ENCODE measurements around the gene EXOC1. TPM values are rescaled to one million over a fixed set of nuclear protein-coding genes. Genes with fewer than 3 reads are reported as not detected.

EXOC1 gene
- total RNA-seq, 1 donor from 2014 or later, result 33.3 TPM

- H4K20me1 ChIP-seq (ENCODE audit: insufficient read depth, low read length), result no peaks in the 10 kb centered on the region
- H3K4me1 ChIP-seq (ENCODE audit: insufficient read depth, low read length), result no peaks in the 10 kb centered on the region
- no peak for DNase-seq (ENCODE audit: low read depth)
- no peaks in the 10 kb centered on the region for H3K36me3 ChIP-seq (ENCODE audit: insufficient read depth, low read length)
- TF ChIP-seq EZH2 (IDR thresholded peaks at IDR 0.05; ENCODE audit: insufficient read depth, low read length), result no peak
- Mint-ChIP-seq H3K27me3 (ENCODE audit: low read depth, unreplicated experiment) (peaks cover 5% of the 10 kb centered on the region), H3K4me1 (ENCODE audit: low read depth, unreplicated experiment) (peaks cover 6% of the 10 kb centered on the region), H3K9me3 (ENCODE audit: unreplicated experiment) (peaks cover 2% of the 10 kb centered on the region), H3K4me3 (ENCODE audit: unreplicated experiment) (no peak overlapping the region), H3K36me3 (ENCODE audit: low read depth, unreplicated experiment) (no peaks in the 10 kb centered on the region), H3K27ac (ENCODE audit: unreplicated experiment) (no peak overlapping the region)
- H2AFZ ChIP-seq (ENCODE audit: low read depth, low read length), result no peak overlapping the region
- no peak overlapping the region for H3K9ac ChIP-seq (ENCODE audit: low read length)
- H3K79me2 ChIP-seq (ENCODE audit: insufficient read depth, low read length), result no peaks in the 10 kb centered on the region
- peak overlapping the region; percentile 79 for H3K4me2 ChIP-seq (ENCODE audit: low read length)
- no peaks in the 10 kb centered on the region for H3K27me3 ChIP-seq (ENCODE audit: insufficient read depth, low read length)
- FAIRE-seq, result no peak
- H3K9me3 ChIP-seq (ENCODE audit: insufficient read depth, low read depth, low read length), result no peaks in the 10 kb centered on the region
- H3K4me3 ChIP-seq (ENCODE audit: insufficient read depth, low read depth, low read length), result no peak overlapping the region
- no peak overlapping the region for H3K27ac ChIP-seq (ENCODE audit: low read depth, low read length)
Observed at GRCh38 chr4:55820279-55820678, 33.2 kb upstream of the EXOC1 start.

- H3K79me2 ChIP-seq (ENCODE audit: insufficient read depth, low read length), result no peaks in the 10 kb centered on the region
- no peaks in the 10 kb centered on the region for H3K36me3 ChIP-seq (ENCODE audit: insufficient read depth, low read length)
- FAIRE-seq, result no peak
- Mint-ChIP-seq H3K9me3 (ENCODE audit: unreplicated experiment) (peaks cover 2% of the 10 kb centered on the region), H3K27ac (ENCODE audit: unreplicated experiment) (no peak overlapping the region), H3K27me3 (ENCODE audit: low read depth, unreplicated experiment) (peaks cover 5% of the 10 kb centered on the region), H3K4me1 (ENCODE audit: low read depth, unreplicated experiment) (peaks cover 6% of the 10 kb centered on the region), H3K4me3 (ENCODE audit: unreplicated experiment) (no peak overlapping the region), H3K36me3 (ENCODE audit: low read depth, unreplicated experiment) (no peaks in the 10 kb centered on the region)
- H3K9ac ChIP-seq (ENCODE audit: low read length), result no peak overlapping the region
- no peaks in the 10 kb centered on the region for H3K4me1 ChIP-seq (ENCODE audit: insufficient read depth, low read length)
- no peak overlapping the region for H3K4me2 ChIP-seq (ENCODE audit: low read length)
- no peak for DNase-seq (ENCODE audit: low read depth)
- H3K4me3 ChIP-seq (ENCODE audit: insufficient read depth, low read depth, low read length), result no peak overlapping the region
- H4K20me1 ChIP-seq (ENCODE audit: insufficient read depth, low read length), result no peaks in the 10 kb centered on the region
- H3K9me3 ChIP-seq (ENCODE audit: insufficient read depth, low read depth, low read length), result no peaks in the 10 kb centered on the region
- no peak overlapping the region for H3K27ac ChIP-seq (ENCODE audit: low read depth, low read length)
- H2AFZ ChIP-seq (ENCODE audit: low read depth, low read length), result no peak overlapping the region
- TF ChIP-seq EZH2 (IDR thresholded peaks at IDR 0.05; ENCODE audit: insufficient read depth, low read length), result no peak
- TF ChIP-seq, protein P1, sequence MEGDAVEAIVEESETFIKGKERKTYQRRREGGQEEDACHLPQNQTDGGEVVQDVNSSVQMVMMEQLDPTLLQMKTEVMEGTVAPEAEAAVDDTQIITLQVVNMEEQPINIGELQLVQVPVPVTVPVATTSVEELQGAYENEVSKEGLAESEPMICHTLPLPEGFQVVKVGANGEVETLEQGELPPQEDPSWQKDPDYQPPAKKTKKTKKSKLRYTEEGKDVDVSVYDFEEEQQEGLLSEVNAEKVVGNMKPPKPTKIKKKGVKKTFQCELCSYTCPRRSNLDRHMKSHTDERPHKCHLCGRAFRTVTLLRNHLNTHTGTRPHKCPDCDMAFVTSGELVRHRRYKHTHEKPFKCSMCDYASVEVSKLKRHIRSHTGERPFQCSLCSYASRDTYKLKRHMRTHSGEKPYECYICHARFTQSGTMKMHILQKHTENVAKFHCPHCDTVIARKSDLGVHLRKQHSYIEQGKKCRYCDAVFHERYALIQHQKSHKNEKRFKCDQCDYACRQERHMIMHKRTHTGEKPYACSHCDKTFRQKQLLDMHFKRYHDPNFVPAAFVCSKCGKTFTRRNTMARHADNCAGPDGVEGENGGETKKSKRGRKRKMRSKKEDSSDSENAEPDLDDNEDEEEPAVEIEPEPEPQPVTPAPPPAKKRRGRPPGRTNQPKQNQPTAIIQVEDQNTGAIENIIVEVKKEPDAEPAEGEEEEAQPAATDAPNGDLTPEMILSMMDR (IDR thresholded peaks at IDR 0.05; ENCODE audit: insufficient read depth, low read depth, low read length), result no peak
- H3K27me3 ChIP-seq (ENCODE audit: insufficient read depth, low read length), result no peaks in the 10 kb centered on the region
Observed at GRCh38 chr4:55822329-55822728, 31.1 kb upstream of the EXOC1 start.

GRCh38 chr4:55824865-55825264 is 28.6 kb upstream of the EXOC1 start:
- no peak for TF ChIP-seq EZH2 (IDR thresholded peaks at IDR 0.05; ENCODE audit: insufficient read depth, low read length)
- TF ChIP-seq, protein P1 (IDR thresholded peaks at IDR 0.05; ENCODE audit: insufficient read depth, low read depth, low read length), result no peak
- no peak overlapping the region for H3K9ac ChIP-seq (ENCODE audit: low read length)
- H3K27ac ChIP-seq (ENCODE audit: low read depth, low read length), result no peak overlapping the region
- peaks cover 4% of the 10 kb centered on the region for H3K9me3 Mint-ChIP-seq (ENCODE audit: unreplicated experiment)
- no peaks in the 10 kb centered on the region for H3K79me2 ChIP-seq (ENCODE audit: insufficient read depth, low read length)
- no peak overlapping the region for H3K4me2 ChIP-seq (ENCODE audit: low read length)
- no peaks in the 10 kb centered on the region for H4K20me1 ChIP-seq (ENCODE audit: insufficient read depth, low read length)
- H3K36me3 Mint-ChIP-seq (ENCODE audit: low read depth, unreplicated experiment), result no peaks in the 10 kb centered on the region
- peaks cover 8% of the 10 kb centered on the region for H3K27me3 Mint-ChIP-seq (ENCODE audit: low read depth, unreplicated experiment)
- H3K27ac Mint-ChIP-seq (ENCODE audit: unreplicated experiment), result no peak overlapping the region
- no peaks in the 10 kb centered on the region for H3K36me3 ChIP-seq (ENCODE audit: insufficient read depth, low read length)
- H3K27me3 ChIP-seq (ENCODE audit: insufficient read depth, low read length), result no peaks in the 10 kb centered on the region
- no peak overlapping the region for H2AFZ ChIP-seq (ENCODE audit: low read depth, low read length)
- H3K4me3 Mint-ChIP-seq (ENCODE audit: unreplicated experiment), result no peak overlapping the region
- no peaks in the 10 kb centered on the region for H3K4me1 Mint-ChIP-seq (ENCODE audit: low read depth, unreplicated experiment)
- no peak overlapping the region for H3K4me3 ChIP-seq (ENCODE audit: insufficient read depth, low read depth, low read length)
- H3K9me3 ChIP-seq (ENCODE audit: insufficient read depth, low read depth, low read length), result no peaks in the 10 kb centered on the region
- no peaks in the 10 kb centered on the region for H3K4me1 ChIP-seq (ENCODE audit: insufficient read depth, low read length)
- FAIRE-seq, result no peak
- no peak for DNase-seq (ENCODE audit: low read depth)
